HCT116 (cell line): ENCODE results near the gene CBFA2T3.

Experiments used
- ATF3 ChIP-seq: IDR thresholded peaks from 2 replicates; pipeline ENCODE4 v1.6.1; 2012
- CBX3 ChIP-seq: IDR thresholded peaks from 2 replicates; pipeline ENCODE4 v1.6.1; 2012; ENCODE audit warnings: low read depth
- CTCF ChIP-seq, 3 experiments: fragments of 200-600 bp in 1 of 3; sonication (generic) in 1 of 3; IDR thresholded peaks in 2 of 3; conservative IDR thresholded peaks in 1 of 3; 2 replicates each; pipeline ENCODE4 v1.5.1; 2012 to 2017; ENCODE audit warnings: low read depth in 2 of 3, low read length in 2 of 3, antibody characterized with exemption in 1 of 3, borderline replicate concordance in 1 of 3, control low read depth in 1 of 3, mild to moderate bottlenecking in 1 of 3, mixed read lengths in 1 of 3, mixed run types in 1 of 3, moderate library complexity in 1 of 3; ENCODE audit not compliant: insufficient read depth in 1 of 3
- EZH2 ChIP-seq: fragments of 200-600 bp; sonication (generic); IDR thresholded peaks from 2 replicates; pipeline ENCODE4 v1.6.1; 2017; ENCODE audit warnings: antibody characterized with exemption, mixed run types
- EZH2phosphoT487 ChIP-seq: fragments of 200-600 bp; IDR thresholded peaks from 2 replicates; pipeline ENCODE4 v1.6.1; 2018; ENCODE audit warnings: antibody characterized with exemption, borderline replicate concordance
- JUND ChIP-seq: IDR thresholded peaks from 2 replicates; pipeline ENCODE4 v1.6.1; 2012
- POLR2A ChIP-seq: IDR thresholded peaks from 2 replicates; pipeline ENCODE4 v1.7.0; 2011; ENCODE audit warnings: borderline replicate concordance; ENCODE audit not compliant: insufficient read depth, insufficient read length; ENCODE audit errors: extremely low read depth
- POLR2AphosphoS5 ChIP-seq: IDR thresholded peaks from 2 replicates; pipeline ENCODE4 v1.6.1; 2011; ENCODE audit warnings: mild to moderate bottlenecking, low read depth, low read length, moderate library complexity
- SIN3A ChIP-seq: IDR thresholded peaks from 2 replicates; pipeline ENCODE4 v1.6.1; 2012; ENCODE audit warnings: low read depth
- SP1 ChIP-seq: IDR thresholded peaks from 2 replicates; pipeline ENCODE4 v1.6.1; 2012; ENCODE audit warnings: low read depth
- ZFX ChIP-seq: fragments of 450-650 bp; IDR thresholded peaks from 2 replicates; pipeline ENCODE4 v1.6.1; 2017
- TF ChIP-seq, protein P1 (sequence below): IDR thresholded peaks from 2 replicates; pipeline ENCODE4 v1.6.1; 2012; ENCODE audit warnings: low read depth

- TF ChIP-seq EZH2phosphoT487 (no peak), CTCF (IDR thresholded peaks at IDR 0.05 in 2 of 3, conservative IDR thresholded peaks at IDR 0.05 in 1 of 3; ENCODE audit: borderline replicate concordance in 1 of 3, insufficient read depth in 1 of 3, low read depth in 2 of 3, low read length in 2 of 3) (no peak), ATF3 (no peak), POLR2A (no peak), CBX3 (no peak), ZFX (no peak), SIN3A (no peak), EZH2 (no peak), SP1 (no peak), JUND (no peak), POLR2AphosphoS5 (no peak)
- TF ChIP-seq, protein P1, sequence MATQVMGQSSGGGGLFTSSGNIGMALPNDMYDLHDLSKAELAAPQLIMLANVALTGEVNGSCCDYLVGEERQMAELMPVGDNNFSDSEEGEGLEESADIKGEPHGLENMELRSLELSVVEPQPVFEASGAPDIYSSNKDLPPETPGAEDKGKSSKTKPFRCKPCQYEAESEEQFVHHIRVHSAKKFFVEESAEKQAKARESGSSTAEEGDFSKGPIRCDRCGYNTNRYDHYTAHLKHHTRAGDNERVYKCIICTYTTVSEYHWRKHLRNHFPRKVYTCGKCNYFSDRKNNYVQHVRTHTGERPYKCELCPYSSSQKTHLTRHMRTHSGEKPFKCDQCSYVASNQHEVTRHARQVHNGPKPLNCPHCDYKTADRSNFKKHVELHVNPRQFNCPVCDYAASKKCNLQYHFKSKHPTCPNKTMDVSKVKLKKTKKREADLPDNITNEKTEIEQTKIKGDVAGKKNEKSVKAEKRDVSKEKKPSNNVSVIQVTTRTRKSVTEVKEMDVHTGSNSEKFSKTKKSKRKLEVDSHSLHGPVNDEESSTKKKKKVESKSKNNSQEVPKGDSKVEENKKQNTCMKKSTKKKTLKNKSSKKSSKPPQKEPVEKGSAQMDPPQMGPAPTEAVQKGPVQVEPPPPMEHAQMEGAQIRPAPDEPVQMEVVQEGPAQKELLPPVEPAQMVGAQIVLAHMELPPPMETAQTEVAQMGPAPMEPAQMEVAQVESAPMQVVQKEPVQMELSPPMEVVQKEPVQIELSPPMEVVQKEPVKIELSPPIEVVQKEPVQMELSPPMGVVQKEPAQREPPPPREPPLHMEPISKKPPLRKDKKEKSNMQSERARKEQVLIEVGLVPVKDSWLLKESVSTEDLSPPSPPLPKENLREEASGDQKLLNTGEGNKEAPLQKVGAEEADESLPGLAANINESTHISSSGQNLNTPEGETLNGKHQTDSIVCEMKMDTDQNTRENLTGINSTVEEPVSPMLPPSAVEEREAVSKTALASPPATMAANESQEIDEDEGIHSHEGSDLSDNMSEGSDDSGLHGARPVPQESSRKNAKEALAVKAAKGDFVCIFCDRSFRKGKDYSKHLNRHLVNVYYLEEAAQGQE: no peak
These were observed 142.3 kb downstream of the CBFA2T3 start for GRCh38 chr16:88834670-88835069.
